ENCODE results near the gene NDUFS4.
A peak's percentile ranks its signal among the peaks of the same experiment; 100 is the strongest.
"Not testable (repeated sequence)": the region's sequence is repeated elsewhere in the genome, so short reads cannot be mapped to it uniquely, and the experiment has no call there.

NDUFS4 gene

GRCh38 chr5:53560506-53561191 is at the start of gene NDUFS4:
TSS of gene NDUFS4 (plus strand) at chr5:53560639. CDS start at chr5:53560663, 24 bp downstream.
- DNase-seq (ENCODE audit: low read depth), result peak; percentile 89
- peak within 1 kb of the TSS; percentile 78 for H3K4me3 ChIP-seq (ENCODE audit: low read depth, low read length)

- DNase-seq (ENCODE audit: low read depth), result no peak
- H3K4me3 ChIP-seq (ENCODE audit: low read depth, low read length), result no peak overlapping the region
Observed at GRCh38 chr5:53512539-53512938, 47.9 kb upstream of the NDUFS4 start.

- H3K4me3 ChIP-seq (ENCODE audit: low read depth, low read length), result no peak overlapping the region
- no peak for DNase-seq (ENCODE audit: low read depth)
Observed at GRCh38 chr5:53515988-53516387, 44.5 kb upstream of the NDUFS4 start.

GRCh38 chr5:53520813-53521212 is 39.6 kb upstream of the NDUFS4 start:
- no peak overlapping the region for H3K4me3 ChIP-seq (ENCODE audit: low read depth, low read length)
- no peak for DNase-seq (ENCODE audit: low read depth)

- H3K4me3 ChIP-seq (ENCODE audit: low read depth, low read length), result no peak overlapping the region
- no peak for DNase-seq (ENCODE audit: low read depth)
Observed at GRCh38 chr5:53537711-53538110, 22.7 kb upstream of the NDUFS4 start.

GRCh38 chr5:53540739-53541138 is 19.7 kb upstream of the NDUFS4 start:
- DNase-seq (ENCODE audit: low read depth); H3K4me3 ChIP-seq (ENCODE audit: low read depth, low read length): not testable (repeated sequence)

GRCh38 chr5:53541859-53542258 is 18.6 kb upstream of the NDUFS4 start:
- H3K4me3 ChIP-seq (ENCODE audit: low read depth, low read length), result no peak overlapping the region
- DNase-seq (ENCODE audit: low read depth), result no peak

GRCh38 chr5:53542926-53543325 is 17.5 kb upstream of the NDUFS4 start:
- H3K4me3 ChIP-seq (ENCODE audit: low read depth, low read length), result no peak overlapping the region
- no peak for DNase-seq (ENCODE audit: low read depth)

GRCh38 chr5:53543401-53543800 is 17.0 kb upstream of the NDUFS4 start:
- no peak overlapping the region for H3K4me3 ChIP-seq (ENCODE audit: low read depth, low read length)
- peak; percentile 19 for DNase-seq (ENCODE audit: low read depth)

- no peak for DNase-seq (ENCODE audit: low read depth)
- H3K4me3 ChIP-seq (ENCODE audit: low read depth, low read length), result no peak overlapping the region
Observed at GRCh38 chr5:53545744-53546143, 14.7 kb upstream of the NDUFS4 start.

GRCh38 chr5:53547226-53547625 is 13.2 kb upstream of the NDUFS4 start:
- DNase-seq (ENCODE audit: low read depth), result no peak
- no peak overlapping the region for H3K4me3 ChIP-seq (ENCODE audit: low read depth, low read length)

- not testable (repeated sequence) for DNase-seq (ENCODE audit: low read depth); H3K4me3 ChIP-seq (ENCODE audit: low read depth, low read length)
Observed at GRCh38 chr5:53548501-53548900, 11.9 kb upstream of the NDUFS4 start.

GRCh38 chr5:53549792-53550191 is 10.6 kb upstream of the NDUFS4 start:
- DNase-seq (ENCODE audit: low read depth), result no peak
- H3K4me3 ChIP-seq (ENCODE audit: low read depth, low read length), result no peak overlapping the region

GRCh38 chr5:53552561-53552960 is 7.9 kb upstream of the NDUFS4 start:
- DNase-seq (ENCODE audit: low read depth), result no peak
- H3K4me3 ChIP-seq (ENCODE audit: low read depth, low read length), result no peak overlapping the region

- H3K4me3 ChIP-seq (ENCODE audit: low read depth, low read length), result no peak overlapping the region
- no peak for DNase-seq (ENCODE audit: low read depth)
Observed at GRCh38 chr5:53554444-53554843, 6.0 kb upstream of the NDUFS4 start.

GRCh38 chr5:53555160-53555559 is 5.3 kb upstream of the NDUFS4 start:
- DNase-seq (ENCODE audit: low read depth), result no peak
- H3K4me3 ChIP-seq (ENCODE audit: low read depth, low read length), result no peak overlapping the region

GRCh38 chr5:53556001-53556400 is 4.4 kb upstream of the NDUFS4 start:
- DNase-seq (ENCODE audit: low read depth), result no peak
- no peak overlapping the region for H3K4me3 ChIP-seq (ENCODE audit: low read depth, low read length)

GRCh38 chr5:53557386-53557785 is 3.1 kb upstream of the NDUFS4 start:
- H3K4me3 ChIP-seq (ENCODE audit: low read depth, low read length), result no peak overlapping the region
- DNase-seq (ENCODE audit: low read depth), result peak; percentile 17

- DNase-seq (ENCODE audit: low read depth), result no peak
- no peak overlapping the region for H3K4me3 ChIP-seq (ENCODE audit: low read depth, low read length)
Observed at GRCh38 chr5:53558966-53559365, 1.5 kb upstream of the NDUFS4 start.

- H3K4me3 ChIP-seq (ENCODE audit: low read depth, low read length), result peak overlapping the region; percentile 78
- no peak for DNase-seq (ENCODE audit: low read depth)
Observed at GRCh38 chr5:53560028-53560427, 411 bp upstream of the NDUFS4 start.

GRCh38 chr5:53568401-53568800 is 8.0 kb downstream of the NDUFS4 start:
- no peak for DNase-seq (ENCODE audit: low read depth)

GRCh38 chr5:53568871-53569270 is 8.4 kb downstream of the NDUFS4 start:
- DNase-seq (ENCODE audit: low read depth), result no peak
- H3K4me3 ChIP-seq (ENCODE audit: low read depth, low read length), result no peak overlapping the region

More at GRCh38 chr5:53568401-53568800, 8.0 kb downstream of the NDUFS4 start:
- no peak overlapping the region for H3K4me3 ChIP-seq (ENCODE audit: low read depth, low read length)
